NCI-H2107 (cell line): Measurements from ENCODE around the gene PRKAR1B.

ENCODE experiments used
- DNase-seq: peaks from one replicate; lab custom pipeline; 2025; lab: John Stamatoyannopoulos, UW

The PRKAR1B gene

GRCh38 chr7:721619-722248, 5.3 kb downstream of the PRKAR1B start:
- no peak for DNase-seq

GRCh38 chr7:716636-717035, 10.4 kb downstream of the PRKAR1B start:
- no peak for DNase-seq

- DNase-seq = no peak
These were observed 10.9 kb downstream of the PRKAR1B start for GRCh38 chr7:716222-716621.

- no peak for DNase-seq
These were observed 12.8 kb downstream of the PRKAR1B start for GRCh38 chr7:714251-714671.

- DNase-seq = no peak
These were observed 13.4 kb downstream of the PRKAR1B start for GRCh38 chr7:713488-714230.

- DNase-seq = no peak
These were observed 14.0 kb downstream of the PRKAR1B start for GRCh38 chr7:713139-713457.

- no peak for DNase-seq
These were observed 14.5 kb downstream of the PRKAR1B start for GRCh38 chr7:712381-713138.

GRCh38 chr7:711922-712380, 15.1 kb downstream of the PRKAR1B start:
- DNase-seq = no peak

- no peak for DNase-seq
These were observed 15.8 kb downstream of the PRKAR1B start for GRCh38 chr7:711093-711921.

GRCh38 chr7:710161-710560, 16.9 kb downstream of the PRKAR1B start:
- DNase-seq = no peak

- DNase-seq = no peak
These were observed 19.6 kb downstream of the PRKAR1B start for GRCh38 chr7:707296-708000.

GRCh38 chr7:706721-707120, 20.4 kb downstream of the PRKAR1B start:
- DNase-seq = no peak

- no peak for DNase-seq
These were observed 24.0 kb downstream of the PRKAR1B start for GRCh38 chr7:703049-703448.

- DNase-seq = no peak
These were observed 25.9 kb downstream of the PRKAR1B start for GRCh38 chr7:701086-701671.

- no peak for DNase-seq
These were observed 27.5 kb downstream of the PRKAR1B start for GRCh38 chr7:699476-700170.

GRCh38 chr7:698515-699475, 28.3 kb downstream of the PRKAR1B start:
- no peak for DNase-seq

GRCh38 chr7:696812-697551, 30.1 kb downstream of the PRKAR1B start:
- DNase-seq = no peak

GRCh38 chr7:696426-696811, 30.7 kb downstream of the PRKAR1B start:
- DNase-seq = no peak

GRCh38 chr7:693280-693679, 33.8 kb downstream of the PRKAR1B start:
- no peak for DNase-seq
